Activated CD4-positive, CD25-positive, alpha-beta regulatory T cell treated with anti-CD3 and anti-CD28 coated beads, Interleukin-2, amount 50 U/mL, for 72 hours (primary cell): ENCODE data around the gene H6PD.

ENCODE experiments used
- DNase-seq: peaks from one replicate; pipeline ENCODE4 v3.0.0; 2021

The H6PD gene

DNA sequence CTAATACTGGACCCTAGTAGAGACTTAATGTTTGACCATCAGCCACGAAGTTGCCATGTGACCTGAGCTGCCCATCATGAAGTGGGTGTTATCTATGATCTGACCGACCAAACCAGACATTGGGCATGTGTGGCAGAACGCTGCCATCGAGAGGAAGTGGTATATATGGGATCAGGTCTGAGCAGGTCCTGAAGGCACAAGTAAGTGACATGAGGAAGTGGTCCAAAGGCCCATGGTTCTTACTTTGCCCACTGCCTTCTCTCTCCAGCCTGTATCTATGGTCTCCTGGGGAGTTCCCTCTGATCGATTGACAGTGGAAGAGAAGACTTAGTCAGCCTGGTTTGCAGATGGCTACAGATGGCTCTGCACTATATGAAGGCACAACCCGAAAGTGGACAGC lies 66.0 kb downstream of the H6PD start:
- no peak for DNase-seq

DNA sequence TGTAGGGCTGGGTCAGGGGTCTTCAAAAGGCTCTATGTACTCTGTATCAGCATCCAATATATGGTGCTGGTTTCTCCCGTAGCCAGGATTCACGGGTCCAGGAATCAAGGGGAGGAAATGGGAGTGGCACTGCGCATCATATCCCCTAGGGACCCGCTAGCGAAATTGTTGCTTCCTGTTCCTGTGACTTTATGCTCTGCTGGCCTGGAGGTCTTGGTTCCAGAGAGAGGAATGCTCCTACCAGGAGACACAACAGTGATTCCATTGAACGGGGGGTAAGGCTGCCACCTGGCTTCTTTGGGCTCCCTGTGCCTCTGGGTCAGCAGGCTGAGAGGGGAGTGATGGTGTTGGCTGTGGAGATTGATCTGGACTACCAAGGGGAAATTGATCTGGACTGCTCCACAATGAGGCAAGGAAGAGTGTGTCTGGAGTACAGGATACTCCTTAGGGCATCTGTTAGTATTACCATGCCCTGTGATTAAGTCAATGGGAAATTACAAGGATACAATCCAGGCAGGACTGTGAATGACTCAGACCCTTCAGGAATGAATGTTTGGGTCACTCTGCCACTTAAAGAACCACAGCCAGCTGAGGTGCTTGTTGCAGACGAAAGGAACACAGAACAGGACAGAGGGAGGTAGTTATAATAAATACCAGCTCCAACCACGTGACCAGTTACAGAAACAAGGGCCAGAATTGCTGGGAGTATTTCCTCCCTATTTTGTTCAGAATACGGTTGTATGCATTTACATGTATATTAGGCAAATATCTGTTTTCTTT lies 68.4 kb downstream of the H6PD start:
- DNase-seq: no peak

DNA sequence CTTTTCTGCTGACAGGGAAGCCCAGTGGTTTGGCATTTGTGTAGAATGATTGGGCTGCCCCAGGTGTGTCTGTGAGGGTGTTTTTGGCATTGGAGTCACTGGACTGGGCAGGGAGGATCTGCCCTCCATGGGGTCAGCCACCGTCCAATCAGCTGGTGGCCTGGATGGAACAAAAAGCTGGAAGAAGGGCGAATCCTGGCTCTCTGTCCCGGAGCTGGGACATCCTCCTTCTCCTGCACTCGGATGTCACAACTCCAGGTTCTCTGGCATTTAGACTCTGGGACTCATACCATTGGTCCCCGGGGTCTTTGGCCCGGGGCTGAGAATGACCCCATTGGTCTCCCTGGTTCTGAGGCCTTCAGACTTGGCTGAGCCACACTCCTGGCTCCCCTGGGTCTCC lies 69.3 kb downstream of the H6PD start:
- no peak for DNase-seq

DNA sequence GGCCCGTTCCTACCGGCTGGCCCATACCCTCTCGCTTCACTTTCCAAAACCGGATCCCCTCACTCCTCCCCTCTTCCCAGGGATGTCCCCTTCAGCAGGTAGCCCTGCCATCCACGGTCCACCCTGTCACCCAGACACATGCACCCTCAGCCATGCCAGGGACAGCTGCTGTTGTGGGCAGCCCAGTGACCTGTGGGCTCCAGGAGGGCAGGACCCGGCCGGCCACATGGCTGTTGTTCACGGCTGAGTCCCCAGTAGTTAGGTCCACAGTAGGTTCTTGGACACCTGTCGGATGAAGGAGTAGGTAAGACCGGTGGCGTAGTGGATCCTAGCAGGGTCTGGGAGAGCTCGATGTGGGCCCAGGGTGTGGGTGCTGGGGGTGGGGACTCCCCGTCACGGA lies 70.6 kb downstream of the H6PD start:
- no peak for DNase-seq

DNA sequence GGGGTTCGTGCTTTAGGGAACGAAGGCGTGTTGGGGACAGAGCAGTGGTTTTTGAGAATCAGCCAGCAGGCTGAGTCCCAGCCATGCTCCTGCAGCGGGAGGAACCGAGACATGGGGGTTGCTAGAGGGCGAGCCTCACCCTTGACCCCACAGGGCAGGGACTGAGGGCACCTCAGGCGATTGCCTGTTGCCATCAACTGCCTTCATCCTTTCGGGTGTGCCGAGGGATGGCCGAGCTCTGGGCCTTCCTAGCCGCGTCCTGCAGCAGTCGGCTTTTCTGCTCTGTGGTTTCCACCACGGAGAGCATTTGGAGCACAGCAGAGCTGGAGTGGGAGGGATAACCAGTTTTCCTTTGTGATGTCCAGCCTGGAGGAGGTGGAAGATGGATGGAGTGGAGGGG lies 71.4 kb downstream of the H6PD start:
- no peak for DNase-seq

DNA sequence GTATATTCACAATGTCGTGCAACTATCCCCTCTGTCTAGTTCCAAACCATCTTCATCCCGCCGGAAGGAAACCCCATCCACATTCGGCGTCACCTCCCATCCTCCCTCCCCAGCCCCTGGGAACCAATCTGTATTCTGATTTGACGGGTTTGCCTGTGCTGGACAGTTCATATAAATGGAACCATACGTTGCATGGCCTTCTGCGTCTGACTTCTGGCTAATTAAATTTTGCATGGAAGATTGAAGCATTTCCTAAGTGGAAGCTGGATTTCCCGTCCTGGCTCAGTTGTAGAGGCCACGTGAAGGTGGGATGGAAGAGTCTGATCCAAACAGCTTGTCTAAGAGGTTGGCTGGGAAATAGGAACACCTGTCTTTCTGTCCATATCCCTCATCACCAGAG lies 72.7 kb downstream of the H6PD start:
- no peak for DNase-seq

DNA sequence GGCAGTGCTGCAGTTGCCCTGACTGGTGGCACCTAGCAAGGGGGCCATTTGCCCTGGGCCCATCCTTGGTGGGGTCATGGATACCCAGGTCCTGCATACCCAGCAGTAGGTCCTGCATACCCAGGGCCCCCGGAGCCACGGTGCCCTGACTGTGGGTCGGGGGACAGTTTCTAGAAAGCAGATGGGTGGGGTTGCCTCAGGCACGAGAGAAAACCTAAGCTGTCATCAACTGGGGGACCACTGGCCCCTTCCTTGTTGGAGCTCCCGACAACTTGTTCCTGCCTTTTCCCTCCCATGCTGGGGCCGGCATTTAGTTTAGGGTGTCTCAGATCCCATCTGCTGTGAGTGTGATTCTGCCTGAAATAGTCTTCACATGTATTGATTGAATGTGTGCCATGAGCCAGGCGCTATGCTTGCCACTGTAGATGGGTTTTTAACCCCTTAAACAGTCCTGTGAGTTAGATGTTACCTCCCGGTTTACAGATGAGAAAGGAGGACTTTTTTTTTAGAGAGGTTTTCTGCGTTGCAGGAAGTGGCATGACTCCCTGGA lies 73.7 kb downstream of the H6PD start:
- no peak for DNase-seq

DNA sequence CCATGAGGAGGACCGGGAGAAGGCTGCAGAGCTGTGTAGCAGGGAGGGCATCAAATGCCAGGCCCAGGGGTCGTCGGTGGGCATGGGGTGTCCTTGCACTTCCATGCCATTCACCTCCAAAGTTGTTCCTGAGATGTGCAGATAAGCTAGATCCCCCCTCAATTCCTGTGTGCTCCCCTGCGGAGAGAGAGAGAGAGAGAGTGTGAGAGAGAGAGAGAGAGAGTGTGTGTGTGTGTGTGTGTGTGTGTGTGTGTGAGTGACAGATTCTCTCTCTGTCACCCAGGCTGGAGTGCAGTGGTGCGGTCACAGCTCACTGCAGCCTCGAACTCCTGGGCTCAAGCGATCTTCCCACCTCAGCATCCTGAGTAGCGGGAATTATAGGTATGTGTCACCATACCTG lies 74.5 kb downstream of the H6PD start:
- DNase-seq: no peak

DNA sequence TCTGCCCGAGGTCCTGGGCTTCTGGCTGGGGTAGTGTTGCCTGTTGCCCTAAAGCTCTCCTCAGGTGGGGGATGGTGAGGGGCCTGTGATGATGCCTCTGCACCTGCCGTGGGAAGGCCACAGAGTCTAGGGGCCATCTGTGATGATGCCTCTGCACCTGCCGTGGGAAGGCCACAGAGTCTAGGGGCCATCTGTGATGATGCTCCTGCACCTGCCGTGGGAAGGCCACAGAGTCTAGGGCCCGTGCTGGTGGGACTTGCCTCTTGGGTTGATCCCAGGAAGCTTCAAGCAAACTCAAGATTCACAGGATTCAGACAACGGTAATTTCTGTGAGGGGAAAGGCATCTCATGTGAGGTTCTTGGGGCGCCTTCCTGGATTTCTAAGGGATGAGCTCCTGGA lies 75.4 kb downstream of the H6PD start:
- DNase-seq: no peak

DNA sequence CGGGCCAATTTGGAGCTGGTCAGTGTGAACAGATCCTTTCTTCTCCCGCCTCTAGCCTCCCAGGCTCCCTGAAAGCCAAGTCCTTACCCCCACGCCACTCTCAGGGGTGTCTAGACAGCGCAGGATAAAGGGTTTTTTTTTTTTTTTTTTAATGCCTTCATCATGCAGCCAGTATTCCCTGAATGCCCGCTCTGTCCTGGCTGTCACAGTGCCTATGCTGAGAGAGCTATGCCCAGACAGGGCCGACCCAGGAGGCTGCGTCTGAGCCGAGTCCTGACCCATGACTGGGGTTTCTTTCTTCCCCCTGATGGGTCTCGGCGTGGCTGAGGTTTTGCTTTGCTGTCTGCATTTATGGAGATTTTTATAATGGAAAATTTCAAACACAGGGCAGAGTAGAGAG lies 76.5 kb downstream of the H6PD start:
- no peak for DNase-seq

DNA sequence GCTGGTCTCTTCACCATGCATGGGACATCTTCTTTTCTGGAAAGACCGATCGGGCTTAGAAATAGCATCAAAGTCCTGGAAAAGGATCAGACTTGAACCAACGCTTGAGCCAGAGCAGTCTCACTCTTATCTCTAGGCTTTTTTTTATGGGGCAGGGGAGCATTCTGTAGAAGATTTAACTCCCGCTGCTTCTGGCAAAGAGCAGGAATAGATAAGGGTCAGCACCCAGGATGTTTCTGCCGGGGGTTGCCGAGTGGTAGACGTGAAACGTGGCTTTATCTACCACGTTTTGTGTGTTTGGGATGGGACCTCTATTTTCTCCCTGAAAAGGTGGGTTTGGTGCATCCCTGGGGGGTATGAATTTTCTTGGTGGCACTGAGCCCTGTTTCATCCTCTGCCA lies 76.9 kb downstream of the H6PD start:
- DNase-seq: no peak

DNA sequence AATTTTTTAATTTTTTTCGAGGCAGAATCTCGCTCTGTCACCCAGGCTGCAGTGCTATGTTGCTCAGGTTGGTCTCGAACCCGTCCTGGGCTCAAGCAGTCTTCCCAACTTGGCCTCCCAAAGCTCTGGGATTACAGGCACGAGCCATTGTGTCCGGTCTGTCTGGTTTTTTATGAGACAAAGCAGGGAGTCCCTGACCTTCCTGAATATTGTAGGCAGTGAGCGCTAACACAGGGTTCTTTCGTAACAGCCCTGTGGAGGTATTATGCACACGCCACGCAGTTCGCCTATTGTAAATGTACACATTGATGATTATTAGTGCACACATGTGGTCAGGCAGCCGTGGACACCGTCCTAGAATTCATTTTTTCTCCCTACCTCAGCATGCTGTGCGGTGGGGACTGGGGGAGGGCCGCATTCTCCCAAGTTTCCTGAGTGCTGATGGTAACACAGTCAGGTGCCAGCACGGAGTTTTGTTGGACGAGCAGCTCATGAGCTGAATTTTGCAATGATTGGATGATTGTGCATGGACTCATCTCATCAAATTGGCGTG lies 77.7 kb downstream of the H6PD start:
- DNase-seq: no peak

DNA sequence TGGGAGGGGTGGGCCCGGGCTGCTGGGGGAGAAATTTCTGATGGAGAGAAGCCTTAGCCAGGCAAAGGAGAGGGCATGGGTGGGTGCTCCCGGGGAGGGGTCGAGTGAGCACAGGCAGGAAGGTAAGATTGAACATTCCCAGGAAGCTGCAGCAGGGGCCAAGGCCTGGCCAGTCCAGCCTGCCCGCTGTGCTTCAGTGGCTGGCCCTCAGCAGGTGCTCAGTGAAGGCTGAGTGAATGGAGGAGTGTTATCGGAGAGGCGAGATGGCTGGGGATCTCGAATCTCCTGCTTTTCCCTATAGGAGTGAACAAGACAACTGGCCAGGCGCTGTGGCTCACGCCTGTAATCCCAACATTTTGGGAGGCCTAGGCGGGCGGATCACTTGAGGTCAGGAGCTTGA lies 79.0 kb downstream of the H6PD start:
- DNase-seq: no peak

DNA sequence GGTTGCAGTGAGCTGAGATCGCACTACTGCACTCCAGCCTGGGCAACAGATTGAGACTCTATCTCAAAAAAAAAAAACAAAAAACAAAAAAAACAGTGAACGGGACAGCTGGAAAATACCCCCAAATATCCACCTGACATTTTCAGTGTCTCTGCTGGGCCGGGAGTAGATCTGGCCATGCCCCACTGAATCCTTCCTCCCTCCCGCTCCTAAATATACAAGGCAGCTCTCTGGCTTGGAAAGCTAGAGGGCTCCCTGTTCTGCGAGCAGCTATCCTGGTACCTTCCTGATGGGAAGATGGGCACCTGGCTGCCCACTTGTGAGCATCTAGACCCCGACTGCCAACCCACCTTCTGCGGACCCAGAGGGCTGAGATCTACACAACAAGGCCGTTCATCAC lies 79.5 kb downstream of the H6PD start:
- no peak for DNase-seq

DNA sequence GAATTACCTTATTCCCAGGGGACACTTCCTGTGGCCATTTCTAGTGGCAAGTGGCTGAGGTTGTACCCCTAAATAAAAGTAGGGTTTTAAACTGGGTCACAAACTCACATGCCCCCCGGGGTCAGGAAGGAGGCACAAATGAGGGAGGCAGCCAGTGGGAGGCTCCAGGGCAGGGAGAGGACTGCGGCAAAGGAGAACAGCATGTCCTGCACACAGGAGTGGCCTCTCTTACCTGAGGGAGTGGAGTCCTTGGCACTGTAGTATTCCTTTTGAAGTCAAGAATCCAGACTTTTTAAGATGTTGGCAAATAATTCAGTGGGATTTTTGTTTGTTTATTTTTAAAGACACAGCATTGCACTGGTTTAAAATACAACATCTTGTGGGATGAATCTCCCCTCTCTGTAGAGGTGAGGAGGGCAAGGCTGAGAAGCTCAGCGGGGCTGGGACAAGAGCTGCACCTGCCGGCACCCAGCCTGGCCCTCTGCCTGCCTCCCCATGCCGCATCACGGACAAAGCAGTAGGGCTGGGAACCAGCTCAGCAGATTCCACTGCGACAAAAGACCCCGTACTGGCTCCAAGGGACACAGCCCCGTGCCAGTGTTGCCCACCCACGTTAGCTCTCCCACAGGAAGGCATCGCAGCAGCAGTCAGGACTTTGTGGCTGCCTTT lies 80.3 kb downstream of the H6PD start:
- DNase-seq: no peak

DNA sequence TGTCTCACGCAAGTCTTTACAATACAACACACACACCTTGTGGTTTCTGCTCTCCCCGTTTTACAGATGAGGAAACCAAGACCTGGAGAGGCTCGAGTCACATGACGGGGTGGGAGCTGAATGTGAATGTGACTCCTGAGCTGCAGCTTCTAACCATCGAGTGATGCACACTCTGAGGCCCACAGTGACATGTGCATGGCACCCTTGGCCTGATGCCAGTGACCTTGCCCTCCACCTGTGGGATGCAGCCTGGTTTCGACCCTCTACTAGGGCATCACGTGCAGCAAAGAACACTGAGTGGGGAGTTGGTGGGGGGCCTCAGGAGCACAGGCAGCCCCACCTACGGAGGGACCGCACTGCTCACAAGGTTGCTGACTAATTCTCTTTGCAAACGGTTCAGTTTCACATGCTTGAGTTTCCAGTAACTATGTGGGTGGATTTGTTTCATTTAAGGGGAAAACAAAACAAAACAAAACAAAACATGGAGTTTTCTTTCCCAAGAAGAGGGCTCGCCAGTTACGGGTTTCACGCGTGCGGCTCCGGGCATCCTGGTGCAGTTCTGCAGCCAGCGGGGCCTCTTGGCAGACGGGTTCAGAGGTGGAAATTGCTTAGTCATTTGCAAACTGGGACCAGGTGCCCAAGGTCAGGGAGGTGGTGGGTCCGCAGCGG lies 81.0 kb downstream of the H6PD start:
- no peak for DNase-seq

DNA sequence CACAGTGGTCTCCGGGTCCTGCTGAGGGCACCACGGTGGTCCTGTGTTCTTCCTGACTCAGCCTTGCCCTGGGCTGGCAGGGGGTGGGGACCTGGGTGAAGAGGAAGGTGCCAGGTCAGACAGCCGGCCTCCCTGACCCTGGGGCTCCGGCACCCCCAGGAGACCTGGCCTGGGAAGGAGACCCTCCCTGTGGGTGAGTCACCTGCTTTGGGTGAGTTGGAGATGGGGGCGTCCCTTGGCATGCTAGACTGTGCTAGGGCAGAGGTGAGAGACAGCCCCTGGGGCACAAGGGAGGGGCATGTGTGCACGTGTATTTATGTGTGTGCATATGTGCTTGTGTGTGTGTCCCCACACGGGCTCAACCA lies 81.5 kb downstream of the H6PD start:
- no peak for DNase-seq

DNA sequence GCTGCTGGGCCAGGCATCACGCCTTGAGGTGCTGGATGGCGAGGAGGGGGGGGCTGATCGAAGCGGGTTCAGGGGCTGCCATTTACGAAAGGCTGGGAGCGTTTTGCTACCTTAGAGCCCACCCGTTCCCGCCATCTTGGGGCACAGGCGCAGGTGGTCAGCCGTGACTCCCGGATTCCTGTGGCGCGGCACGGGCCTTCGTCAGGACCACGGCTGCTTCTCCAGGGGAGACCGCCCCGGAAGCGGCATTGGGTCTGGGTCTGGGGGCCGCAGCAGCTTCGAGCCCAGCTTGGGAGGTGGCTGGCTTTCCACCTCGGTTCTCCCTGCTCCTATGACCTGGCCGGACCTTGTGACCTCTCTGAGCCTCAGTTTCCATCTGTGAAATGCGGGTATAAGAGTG lies 81.9 kb downstream of the H6PD start:
- DNase-seq: no peak

DNA sequence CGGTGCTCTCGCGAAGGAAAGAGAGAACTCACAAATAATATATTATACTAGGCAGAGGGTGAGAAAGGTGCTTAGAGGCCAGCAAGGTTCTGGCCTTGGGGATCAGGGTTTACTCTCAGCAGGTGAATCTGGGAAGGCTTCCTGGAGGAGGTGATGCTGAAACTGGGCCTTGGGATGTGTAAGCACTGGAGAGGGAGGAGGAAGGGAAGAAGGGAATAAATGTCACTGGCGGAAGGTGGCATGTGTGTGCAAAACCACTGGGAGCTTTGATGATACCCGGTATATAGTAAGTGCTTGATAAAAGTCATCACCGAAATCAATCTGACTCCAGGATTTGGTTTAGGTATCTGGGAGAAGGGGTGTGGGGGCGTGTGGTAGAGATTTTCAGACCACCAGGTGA lies 82.5 kb downstream of the H6PD start:
- DNase-seq: no peak

DNA sequence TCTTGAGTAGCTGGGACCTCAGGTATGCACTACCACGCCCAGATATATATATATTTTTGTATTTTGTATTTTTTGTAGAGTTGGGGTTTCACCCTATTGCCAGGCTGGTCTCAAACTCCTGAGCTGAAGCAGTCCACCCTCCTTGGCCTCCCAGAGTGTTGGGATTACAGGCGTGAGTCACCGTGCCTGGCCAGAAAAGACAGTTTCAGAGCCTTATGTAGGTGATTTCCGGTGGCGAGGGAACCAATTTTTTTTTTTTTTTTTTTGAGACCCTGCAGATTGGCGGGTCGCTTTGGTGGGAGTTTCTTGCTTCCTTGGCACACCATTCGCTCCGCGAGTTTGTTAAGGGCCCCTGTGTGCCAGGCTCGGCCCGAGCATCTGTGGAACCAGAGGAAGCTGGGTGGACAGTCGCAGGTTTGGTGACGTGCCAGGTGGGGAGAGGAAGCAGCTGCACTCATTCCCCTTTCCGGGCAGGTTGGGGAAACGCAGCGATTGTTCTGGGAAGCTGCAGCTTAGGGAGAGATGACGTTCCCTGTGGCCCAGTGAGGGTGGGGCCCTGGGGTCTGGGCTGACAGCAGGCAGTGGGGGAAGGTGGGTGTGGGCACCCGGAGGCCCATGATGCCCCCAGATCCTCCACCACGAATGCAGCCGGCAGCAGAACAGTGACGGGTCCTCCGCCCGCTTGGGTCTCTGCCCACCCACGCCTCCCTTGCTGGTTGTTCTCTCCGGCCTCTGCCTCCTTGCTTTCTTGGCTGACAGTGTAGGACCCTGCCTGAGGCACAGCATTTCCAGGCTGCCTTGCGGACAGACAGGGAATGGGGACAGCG lies 83.2 kb downstream of the H6PD start:
- DNase-seq: no peak

DNA sequence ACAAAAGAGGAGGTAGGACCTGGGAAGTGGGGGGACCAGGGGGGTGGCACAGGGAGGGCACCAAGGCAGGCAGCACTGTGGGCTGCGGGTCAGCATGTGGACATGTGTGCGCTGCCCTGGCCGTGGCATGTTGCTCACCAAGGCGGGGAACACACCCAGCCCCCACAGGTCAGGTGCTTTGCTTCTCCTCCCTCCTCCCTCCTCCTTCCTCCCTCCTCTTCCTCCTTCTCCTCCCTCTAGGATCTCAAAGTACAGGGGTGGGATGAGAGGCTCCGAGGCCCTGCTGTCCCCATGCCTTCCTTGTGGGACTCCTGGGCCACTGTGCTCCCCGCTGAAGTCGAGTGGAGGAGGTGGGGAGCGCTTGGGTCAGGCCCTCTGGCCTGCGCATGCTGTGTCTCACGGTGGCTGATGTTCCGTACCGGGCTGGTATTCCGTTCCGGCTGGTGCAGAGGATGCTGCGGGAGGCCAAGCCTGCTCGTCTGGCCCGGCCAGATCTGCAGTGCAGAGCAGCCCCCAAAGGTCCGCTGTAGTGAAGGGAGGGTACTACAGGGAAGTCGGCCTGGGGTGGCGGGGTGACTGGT lies 84.7 kb downstream of the H6PD start:
- no peak for DNase-seq

DNA sequence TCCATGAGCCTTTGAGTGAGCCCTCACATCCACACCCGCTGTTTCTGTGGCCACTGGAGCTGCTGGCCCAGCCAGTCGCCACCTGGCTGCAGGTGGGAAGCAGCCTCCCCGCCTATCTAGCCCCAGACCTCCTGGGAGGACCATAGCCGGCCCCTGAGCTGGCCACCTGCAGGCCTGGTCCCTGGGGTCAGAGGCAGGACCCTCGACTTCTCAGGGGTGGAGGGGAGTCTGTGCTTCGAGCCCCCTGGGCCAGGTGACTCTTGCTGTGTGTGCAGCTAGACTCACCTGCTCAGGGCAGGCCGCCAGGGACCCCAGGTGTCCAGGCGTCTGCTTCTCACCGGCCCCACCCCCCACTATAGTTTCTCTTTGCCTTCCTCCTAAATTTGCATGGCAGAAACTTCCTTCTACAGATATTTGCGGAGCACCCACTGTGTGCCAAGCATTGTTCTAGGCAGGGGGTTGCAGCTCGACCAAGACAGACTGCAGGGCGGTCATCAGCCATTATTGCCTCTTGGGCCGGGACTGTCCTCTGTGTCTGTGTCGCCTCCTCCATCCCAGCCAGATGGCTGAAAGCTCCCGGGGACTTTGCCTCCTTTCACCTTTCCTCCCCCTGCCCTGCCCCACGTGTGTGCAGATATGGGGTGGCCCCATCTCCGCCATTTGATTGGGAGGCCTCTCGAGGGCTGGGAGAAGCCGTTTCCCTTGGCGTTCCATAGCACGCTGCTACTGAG lies 85.4 kb downstream of the H6PD start:
- no peak for DNase-seq
